Measurements from ENCODE around the gene PTPRT. TPM values are rescaled to one million over a fixed set of nuclear protein-coding genes. Genes with fewer than 3 reads are reported as not detected.
"Not testable (repeated sequence)": the region's sequence is repeated elsewhere in the genome, so short reads cannot be mapped to it uniquely, and the experiment has no call there.

PTPRT gene
- total RNA-seq, 1 donor from 2014 or later, result not detected

DNA sequence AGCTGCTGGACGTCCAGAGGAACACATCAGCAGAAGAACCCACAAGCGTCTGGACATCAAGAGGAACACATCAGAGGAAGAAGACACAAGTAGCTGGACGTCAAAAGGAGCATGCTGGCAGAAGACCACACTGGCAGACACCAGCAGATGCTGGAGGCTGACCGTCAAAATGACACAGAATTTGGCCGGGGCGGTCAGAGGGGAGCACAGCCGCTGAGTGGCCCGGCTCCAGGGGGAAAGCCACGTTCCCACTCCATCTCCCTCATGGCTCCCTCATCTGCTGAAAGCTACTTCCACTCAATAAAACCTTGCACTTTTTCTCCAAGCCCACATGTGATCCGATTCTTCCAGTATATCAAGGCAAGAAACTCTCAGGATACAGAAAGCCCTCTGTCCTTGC, 283.6 kb downstream of the PTPRT start:
- TF ChIP-seq POLR2AphosphoS5 (IDR thresholded peaks at IDR 0.05; ENCODE audit: insufficient read depth in 1 of 2, low read depth in 1 of 2), result no peak
- TF ChIP-seq, protein P1, sequence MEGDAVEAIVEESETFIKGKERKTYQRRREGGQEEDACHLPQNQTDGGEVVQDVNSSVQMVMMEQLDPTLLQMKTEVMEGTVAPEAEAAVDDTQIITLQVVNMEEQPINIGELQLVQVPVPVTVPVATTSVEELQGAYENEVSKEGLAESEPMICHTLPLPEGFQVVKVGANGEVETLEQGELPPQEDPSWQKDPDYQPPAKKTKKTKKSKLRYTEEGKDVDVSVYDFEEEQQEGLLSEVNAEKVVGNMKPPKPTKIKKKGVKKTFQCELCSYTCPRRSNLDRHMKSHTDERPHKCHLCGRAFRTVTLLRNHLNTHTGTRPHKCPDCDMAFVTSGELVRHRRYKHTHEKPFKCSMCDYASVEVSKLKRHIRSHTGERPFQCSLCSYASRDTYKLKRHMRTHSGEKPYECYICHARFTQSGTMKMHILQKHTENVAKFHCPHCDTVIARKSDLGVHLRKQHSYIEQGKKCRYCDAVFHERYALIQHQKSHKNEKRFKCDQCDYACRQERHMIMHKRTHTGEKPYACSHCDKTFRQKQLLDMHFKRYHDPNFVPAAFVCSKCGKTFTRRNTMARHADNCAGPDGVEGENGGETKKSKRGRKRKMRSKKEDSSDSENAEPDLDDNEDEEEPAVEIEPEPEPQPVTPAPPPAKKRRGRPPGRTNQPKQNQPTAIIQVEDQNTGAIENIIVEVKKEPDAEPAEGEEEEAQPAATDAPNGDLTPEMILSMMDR (IDR thresholded peaks at IDR 0.05), result no peak
- intact Hi-C loops (cut with DNase I), result no loop called here
- Histone ChIP-seq H3K27me3 (no peaks in the 10 kb centered on the region), H3K4me3 (no peak overlapping the region), H3K4me1 (no peaks in the 10 kb centered on the region), H3K27ac (no peak overlapping the region), H3K9me3 (no peaks in the 10 kb centered on the region), H3K36me3 (no peaks in the 10 kb centered on the region)
- DNase-seq (ENCODE audit: extremely low spot score in 2 of 2), result no peak

DNA sequence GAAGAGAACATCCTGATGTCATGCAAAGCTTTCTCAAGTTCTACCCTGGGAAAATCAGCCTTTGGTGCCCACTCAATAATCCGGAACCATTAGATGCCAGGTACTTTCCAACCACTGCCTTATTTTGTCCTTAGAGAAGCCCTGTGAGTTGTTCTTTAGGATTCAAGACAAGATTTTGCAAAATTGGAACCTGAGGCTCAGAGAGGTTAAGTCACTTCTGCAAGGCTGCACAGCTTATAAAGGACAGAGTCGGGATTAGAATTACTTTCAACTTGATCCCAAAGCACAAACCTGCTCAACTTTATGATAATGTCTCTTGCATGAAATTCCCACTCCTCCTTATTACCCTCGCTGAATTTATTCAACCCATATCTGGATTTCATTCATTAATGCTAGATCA, 287.2 kb downstream of the PTPRT start:
- H3K9me3 ChIP-seq, result no peaks in the 10 kb centered on the region
- H3K36me3 ChIP-seq, result no peaks in the 10 kb centered on the region
- H3K27ac ChIP-seq, result no peak overlapping the region
- H3K4me3 ChIP-seq, result no peak overlapping the region
- intact Hi-C loops (cut with DNase I), result no loop called here
- H3K4me1 ChIP-seq, result no peaks in the 10 kb centered on the region
- H3K27me3 ChIP-seq, result no peaks in the 10 kb centered on the region
- TF ChIP-seq, protein P1 (IDR thresholded peaks at IDR 0.05), result no peak
- TF ChIP-seq POLR2AphosphoS5 (IDR thresholded peaks at IDR 0.05; ENCODE audit: insufficient read depth in 1 of 2, low read depth in 1 of 2) (no peak), POLR2A (IDR thresholded peaks at IDR 0.05) (no peak)
- DNase-seq (ENCODE audit: extremely low spot score in 2 of 2), result no peak

DNA sequence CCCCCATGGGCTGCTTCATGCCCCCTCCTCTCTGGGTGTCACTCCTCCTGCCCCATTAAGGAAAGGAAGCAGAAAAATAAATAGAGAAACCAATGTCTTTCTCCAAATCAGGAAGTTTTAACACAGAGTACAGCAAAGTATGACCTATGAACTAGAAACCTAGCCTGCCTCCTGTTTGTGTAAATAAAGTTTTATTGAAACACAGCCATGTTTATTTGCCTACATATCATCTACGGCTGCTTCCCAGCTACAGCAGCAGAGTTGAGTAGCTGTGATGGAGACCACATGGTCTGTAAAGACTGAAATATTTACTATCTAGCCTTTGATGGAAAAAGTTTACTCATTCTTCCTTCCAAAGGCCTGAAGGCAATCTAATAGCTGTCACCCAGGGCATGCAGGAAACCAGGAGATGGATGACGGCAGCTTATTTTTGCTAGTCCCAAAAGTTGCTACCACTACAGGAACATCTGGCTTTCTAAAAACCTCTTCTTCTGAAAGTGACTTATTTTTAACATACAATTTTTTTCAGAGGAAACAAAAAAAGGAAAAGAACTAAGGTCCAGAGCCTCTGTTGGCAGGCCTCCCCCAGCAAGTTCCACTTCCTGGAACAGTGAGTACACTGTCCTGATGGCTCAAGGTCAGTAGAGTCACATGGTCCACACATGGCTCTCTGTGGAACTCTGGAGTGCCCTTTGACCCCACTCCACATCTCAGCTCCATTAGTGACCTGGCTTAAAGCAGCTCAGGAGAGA, 287.8 kb downstream of the PTPRT start:
- Histone ChIP-seq H3K4me1 (no peaks in the 10 kb centered on the region), H3K4me3 (no peak overlapping the region), H3K27me3 (no peaks in the 10 kb centered on the region), H3K9me3 (no peaks in the 10 kb centered on the region), H3K27ac (no peak overlapping the region), H3K36me3 (no peaks in the 10 kb centered on the region)
- DNase-seq (ENCODE audit: extremely low spot score in 2 of 2), result no peak
- TF ChIP-seq POLR2AphosphoS5 (IDR thresholded peaks at IDR 0.05; ENCODE audit: insufficient read depth in 1 of 2, low read depth in 1 of 2) (no peak), POLR2A (IDR thresholded peaks at IDR 0.05) (no peak)
- TF ChIP-seq, protein P1 (IDR thresholded peaks at IDR 0.05), result no peak
- intact Hi-C loops (cut with DNase I), result no loop called here

DNA sequence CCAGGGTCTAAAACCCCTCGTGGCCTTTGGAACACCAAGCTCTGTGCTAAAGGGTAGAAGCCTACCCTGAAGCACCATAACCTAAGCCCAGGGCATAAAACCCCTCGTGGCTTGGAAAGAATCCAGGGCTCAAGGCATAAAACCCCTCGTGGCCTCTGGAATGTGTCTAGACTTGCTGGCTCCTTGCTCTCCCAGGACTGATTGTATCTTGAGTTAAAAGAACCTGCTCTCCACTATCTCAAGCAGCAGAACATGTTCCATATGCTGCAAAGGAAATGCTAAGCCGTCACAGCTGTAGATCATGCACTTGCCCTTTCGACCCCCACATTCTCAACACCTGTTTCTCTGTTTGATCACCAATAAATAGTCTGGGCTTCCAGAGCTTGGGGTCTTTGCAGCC, 288.9 kb downstream of the PTPRT start:
- H3K27ac ChIP-seq; H3K27me3 ChIP-seq; H3K9me3 ChIP-seq; H3K4me1 ChIP-seq; intact Hi-C loops (cut with DNase I); DNase-seq (ENCODE audit: extremely low spot score in 2 of 2); H3K4me3 ChIP-seq; H3K36me3 ChIP-seq: not testable (repeated sequence)

DNA sequence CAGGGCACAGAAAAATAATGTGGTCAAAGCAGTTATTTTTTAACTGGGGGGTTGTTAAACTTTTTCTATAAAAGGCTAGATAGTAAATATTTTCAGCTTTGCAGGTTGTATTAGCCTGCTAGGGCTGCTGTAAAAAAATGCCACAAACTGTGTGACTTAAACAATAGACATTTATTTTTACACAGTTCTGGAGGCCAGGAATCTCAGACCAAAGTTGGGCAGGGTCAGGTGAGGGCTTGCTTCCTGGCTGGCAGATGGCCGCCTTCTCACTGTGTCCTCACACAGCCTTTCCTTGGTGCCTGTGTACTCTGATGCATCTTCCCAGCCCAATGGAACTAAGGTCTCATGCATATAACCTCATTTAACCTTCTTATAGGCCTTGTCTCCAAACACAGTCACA, 294.7 kb downstream of the PTPRT start:
- TF ChIP-seq, protein P1 (IDR thresholded peaks at IDR 0.05), result no peak
- no peak for TF ChIP-seq POLR2AphosphoS5 (IDR thresholded peaks at IDR 0.05; ENCODE audit: insufficient read depth in 1 of 2, low read depth in 1 of 2)
- no peak for TF ChIP-seq POLR2A (IDR thresholded peaks at IDR 0.05)
- no peak for DNase-seq (ENCODE audit: extremely low spot score in 2 of 2)
- H3K36me3 ChIP-seq, result no peaks in the 10 kb centered on the region
- H3K4me1 ChIP-seq, result no peaks in the 10 kb centered on the region
- H3K27me3 ChIP-seq, result no peaks in the 10 kb centered on the region
- H3K9me3 ChIP-seq, result no peaks in the 10 kb centered on the region
- H3K27ac ChIP-seq, result no peak overlapping the region
- H3K4me3 ChIP-seq, result no peak overlapping the region
- intact Hi-C loops (cut with DNase I), result no loop called here
